GM13977 (cell line): ENCODE data around the gene NPAS4.

ENCODE experiments used
- DNase-seq: peaks from one replicate; pipeline ENCODE4 v3.0.0; 2012; ENCODE audit warnings: low spot score
- in situ Hi-C: fragments of 300-500 bp; cut with MboI; formaldehyde crosslinking; loops from one replicate; pipeline ENCODE4 v1.12.0; 2022; ENCODE audit warnings: low sequenced_read_pairs, low pct_unique_long_range_greater_than_20kb, mixed read lengths, inconsistent platforms; ENCODE audit not compliant: unreplicated experiment
- TF ChIP-seq, protein P1 (sequence below): IDR thresholded peaks from 2 replicates; pipeline ENCODE4 v1.5.1; 2012; ENCODE audit warnings: mild to moderate bottlenecking, control low read depth; ENCODE audit not compliant: insufficient read depth; ENCODE audit errors: extremely low read depth, missing control alignments

Gene NPAS4

DNA sequence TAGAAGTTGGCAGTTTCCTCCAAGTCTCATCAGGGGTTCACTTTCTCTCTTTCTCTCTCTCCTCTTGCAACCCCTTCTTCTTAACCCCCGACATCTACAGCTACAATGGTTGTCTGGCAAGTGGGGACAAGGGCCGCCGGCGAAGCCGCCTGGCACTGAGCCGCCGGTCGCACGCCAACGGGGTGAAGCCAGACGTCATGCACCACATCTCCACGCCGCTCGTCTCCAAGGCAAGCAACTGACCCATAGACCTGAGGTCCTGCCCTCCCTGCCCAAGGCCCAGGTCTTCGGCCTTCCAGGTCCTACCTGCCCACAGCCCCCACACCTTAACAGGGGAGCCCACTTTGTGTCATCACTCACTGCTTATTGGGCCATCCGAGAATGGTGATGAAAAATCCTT is 50.3 kb downstream of the NPAS4 start:
- in situ Hi-C loops: loop anchor here (10.0 kb wide), 1 partner anchor 66 kb away; no protein-coding TSS in a partner anchor
- TF ChIP-seq, protein P1, sequence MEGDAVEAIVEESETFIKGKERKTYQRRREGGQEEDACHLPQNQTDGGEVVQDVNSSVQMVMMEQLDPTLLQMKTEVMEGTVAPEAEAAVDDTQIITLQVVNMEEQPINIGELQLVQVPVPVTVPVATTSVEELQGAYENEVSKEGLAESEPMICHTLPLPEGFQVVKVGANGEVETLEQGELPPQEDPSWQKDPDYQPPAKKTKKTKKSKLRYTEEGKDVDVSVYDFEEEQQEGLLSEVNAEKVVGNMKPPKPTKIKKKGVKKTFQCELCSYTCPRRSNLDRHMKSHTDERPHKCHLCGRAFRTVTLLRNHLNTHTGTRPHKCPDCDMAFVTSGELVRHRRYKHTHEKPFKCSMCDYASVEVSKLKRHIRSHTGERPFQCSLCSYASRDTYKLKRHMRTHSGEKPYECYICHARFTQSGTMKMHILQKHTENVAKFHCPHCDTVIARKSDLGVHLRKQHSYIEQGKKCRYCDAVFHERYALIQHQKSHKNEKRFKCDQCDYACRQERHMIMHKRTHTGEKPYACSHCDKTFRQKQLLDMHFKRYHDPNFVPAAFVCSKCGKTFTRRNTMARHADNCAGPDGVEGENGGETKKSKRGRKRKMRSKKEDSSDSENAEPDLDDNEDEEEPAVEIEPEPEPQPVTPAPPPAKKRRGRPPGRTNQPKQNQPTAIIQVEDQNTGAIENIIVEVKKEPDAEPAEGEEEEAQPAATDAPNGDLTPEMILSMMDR: no peak
- no peak for DNase-seq

- in situ Hi-C loops: loop anchor here (10.0 kb wide), 1 partner anchor 67 kb away; no protein-coding TSS in a partner anchor
- TF ChIP-seq, protein P1: no peak
- DNase-seq: no peak
Measured at GRCh38 chr11:66472054-66472453, 51.2 kb downstream of the NPAS4 start.

DNA sequence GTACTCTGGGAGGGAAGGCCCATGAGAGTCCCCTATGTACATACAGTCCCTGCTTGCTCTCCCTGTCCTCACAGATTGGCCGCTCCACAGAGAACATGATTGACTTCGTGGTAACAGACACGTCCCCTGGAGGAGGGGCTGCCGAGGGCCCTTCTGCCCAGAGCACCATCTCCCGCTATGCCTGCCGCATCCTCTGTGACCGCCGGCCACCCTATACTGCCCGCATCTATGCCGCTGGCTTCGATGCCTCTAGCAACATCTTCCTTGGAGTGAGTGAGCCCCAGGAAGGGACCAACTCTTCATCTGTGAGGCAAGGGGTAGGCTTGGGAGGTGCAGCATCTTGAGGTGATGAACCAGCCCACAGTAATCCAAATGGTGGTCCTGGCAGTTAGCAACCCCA is 52.3 kb downstream of the NPAS4 start:
- no peak for DNase-seq
- TF ChIP-seq, protein P1: no peak
- in situ Hi-C loops: loop anchor here (10.0 kb wide), 1 partner anchor 68 kb away; no protein-coding TSS in a partner anchor

DNA sequence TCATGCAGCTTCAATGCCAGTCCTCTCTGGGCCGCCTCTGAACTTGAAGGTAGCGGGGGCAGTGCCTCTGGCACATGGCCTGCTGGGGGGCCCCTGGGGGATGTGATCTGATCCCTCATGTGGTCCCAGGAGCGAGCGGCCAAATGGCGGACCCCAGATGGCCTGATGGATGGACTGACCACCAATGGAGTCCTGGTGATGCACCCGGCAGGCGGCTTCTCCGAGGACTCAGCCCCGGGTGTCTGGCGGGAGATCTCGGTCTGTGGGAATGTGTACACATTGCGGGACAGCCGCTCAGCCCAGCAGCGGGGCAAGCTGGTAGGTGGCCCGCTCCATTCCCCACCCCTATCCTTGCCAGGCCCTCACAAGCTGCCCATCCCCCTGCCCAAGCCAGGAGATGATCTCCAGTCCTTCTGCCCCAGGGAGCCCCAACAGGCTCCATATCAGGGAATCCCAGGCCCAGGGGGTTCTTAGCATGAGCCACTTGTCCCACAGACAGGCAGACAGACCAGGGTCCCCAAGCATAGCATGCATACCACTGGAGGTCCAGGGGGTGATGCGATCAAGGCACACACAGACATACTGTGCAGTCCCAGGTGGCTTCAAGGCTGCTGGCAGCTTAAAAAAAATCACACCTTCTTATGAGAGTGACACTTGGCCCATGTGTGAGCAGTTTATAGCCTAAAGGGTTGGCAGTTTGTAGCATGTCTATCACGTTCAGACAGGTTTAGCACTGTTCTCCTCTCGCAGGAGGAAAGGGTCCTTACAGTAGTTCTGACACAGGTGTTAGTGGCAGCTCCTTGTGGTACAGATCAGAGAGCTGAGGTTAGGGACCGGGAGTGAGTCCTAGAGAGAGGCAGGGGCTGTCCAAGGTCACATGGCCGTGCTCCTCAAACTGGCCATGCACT is 53.0 kb downstream of the NPAS4 start:
- TF ChIP-seq, protein P1: no peak
- in situ Hi-C loops: loop anchor here (10.0 kb wide), 1 partner anchor 69 kb away; no protein-coding TSS in a partner anchor
- no peak for DNase-seq

GRCh38 chr11:66475349-66476172 is 54.7 kb downstream of the NPAS4 start:
- no peak for DNase-seq
- TF ChIP-seq, protein P1: no peak
- in situ Hi-C loops: loop anchor here (10.0 kb wide), 1 partner anchor 71 kb away; no protein-coding TSS in a partner anchor
